Stimulated activated naive CD4-positive, alpha-beta T cell (primary cell): Measurements from ENCODE around the gene MEIS2.

Experiments used
- DNase-seq, 6 experiments: peaks; one replicate each; lab custom pipeline; 2025; lab: John Stamatoyannopoulos, UW

Gene MEIS2

GRCh38 chr15:37100109-37100965 lies at the start of gene MEIS2:
Gene MEIS2 (minus strand): TSS chr15:37100549. CDS start chr15:37099466, 1,083 bp downstream.
- peak in 2 of 6 experiments; percentile 26 to 36 for DNase-seq

DNA sequence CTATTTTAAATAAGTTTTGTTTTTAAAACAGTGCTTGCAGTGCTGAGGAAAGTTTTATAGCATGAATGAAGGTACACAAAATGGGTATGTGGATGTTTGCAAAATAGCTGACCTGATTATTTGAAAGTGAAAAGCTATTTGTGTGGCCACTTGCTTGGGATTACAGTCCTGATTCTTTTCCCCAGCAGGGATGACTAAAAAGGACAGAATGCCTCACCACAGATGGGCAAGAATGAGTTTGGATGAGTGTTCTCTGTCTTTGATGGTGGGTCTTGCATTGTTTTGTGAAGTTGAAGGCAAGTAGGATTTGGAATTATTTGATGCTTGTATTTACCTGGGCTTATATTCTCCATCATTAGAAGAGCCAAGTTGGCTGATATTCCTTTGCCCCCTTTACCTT lies 48.8 kb upstream of the MEIS2 start:
- DNase-seq: no peak

DNA sequence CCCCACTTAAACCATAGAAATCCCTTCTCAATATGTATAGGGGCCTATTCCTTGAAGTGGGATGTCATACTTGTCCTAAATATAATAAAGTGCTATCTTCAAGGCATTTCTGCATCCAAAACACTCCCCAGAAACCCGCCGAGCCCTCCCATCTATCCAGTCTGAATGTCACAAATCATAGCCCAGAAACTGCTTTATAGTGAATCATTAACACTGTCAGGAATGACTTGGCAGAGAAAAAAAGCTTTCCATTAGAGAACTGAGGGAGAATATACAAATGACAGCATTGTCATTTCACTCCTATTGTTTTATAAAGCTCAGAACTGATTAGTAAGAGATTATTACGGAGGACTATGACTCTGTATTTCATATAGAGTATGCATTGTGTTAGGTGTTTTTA lies 48.4 kb upstream of the MEIS2 start:
- DNase-seq: no peak

- no peak for DNase-seq
Observed at GRCh38 chr15:37143351-37143750, 43.0 kb upstream of the MEIS2 start.

DNA sequence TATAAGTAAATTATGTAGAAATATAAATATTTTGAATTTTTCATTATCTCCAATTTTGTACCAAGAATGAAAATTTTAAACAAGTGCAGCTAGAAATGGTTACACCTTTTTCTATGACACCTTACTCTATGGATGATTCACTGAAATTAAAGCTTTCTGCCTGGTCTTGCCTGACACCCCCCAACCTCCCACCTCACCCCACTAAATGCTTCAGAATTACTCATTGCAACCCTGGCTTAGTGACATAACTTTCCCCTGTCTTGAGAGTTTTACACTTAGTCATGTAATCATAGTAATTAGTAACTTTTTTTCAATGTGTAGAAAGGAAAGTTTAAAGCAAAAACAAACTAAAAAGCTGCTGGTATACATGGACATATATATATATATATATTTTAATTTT lies 42.0 kb upstream of the MEIS2 start:
- DNase-seq: no peak

DNA sequence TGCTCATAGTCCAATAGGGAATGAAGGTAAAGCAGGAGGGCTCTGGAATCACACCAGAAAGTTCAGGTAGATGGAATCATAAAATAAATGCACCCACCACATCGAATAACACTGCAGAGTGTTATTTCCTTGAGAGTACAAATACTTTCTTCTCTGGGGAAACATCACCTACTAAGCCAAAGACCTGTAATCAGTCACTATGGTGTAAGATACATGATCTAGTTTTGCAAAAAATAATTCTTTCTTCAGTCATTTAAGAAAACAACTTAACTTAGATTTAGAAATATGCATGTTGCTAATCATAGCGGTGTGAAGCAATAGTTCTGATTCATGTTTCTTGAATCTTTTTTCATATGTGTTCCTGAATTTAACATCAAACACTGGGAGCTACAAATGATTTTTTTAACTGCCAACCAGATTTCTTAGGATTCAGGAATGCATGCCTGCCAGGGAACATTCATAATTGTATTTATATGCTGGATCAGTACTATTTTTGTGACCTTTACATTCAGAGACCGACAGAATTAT lies 40.2 kb upstream of the MEIS2 start:
- no peak for DNase-seq

- no peak for DNase-seq
Observed at GRCh38 chr15:37138591-37139215, 38.4 kb upstream of the MEIS2 start.

DNA sequence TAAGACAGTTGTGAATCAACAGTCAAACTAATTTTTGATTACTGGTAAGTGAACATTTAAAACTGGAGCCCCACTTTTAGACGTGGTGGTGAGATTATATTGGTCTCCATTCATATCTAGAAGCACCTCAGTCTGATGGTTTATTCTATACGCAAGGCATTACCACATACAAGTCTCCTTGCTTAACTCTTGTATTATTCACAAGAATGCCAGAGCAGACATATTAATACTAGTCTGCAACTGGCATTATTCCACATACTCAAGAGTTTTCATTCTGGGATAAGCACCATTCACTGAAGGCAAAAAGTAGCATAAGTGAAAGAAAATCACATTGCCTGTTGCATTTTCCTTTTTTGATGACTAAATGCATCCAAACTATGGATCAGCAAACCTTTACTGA lies 36.9 kb upstream of the MEIS2 start:
- no peak for DNase-seq

- no peak for DNase-seq
Observed at GRCh38 chr15:37136666-37137065, 36.3 kb upstream of the MEIS2 start.

GRCh38 chr15:37135225-37135624 lies 34.9 kb upstream of the MEIS2 start:
- DNase-seq: no peak

GRCh38 chr15:37134699-37135131 lies 34.4 kb upstream of the MEIS2 start:
- no peak for DNase-seq

GRCh38 chr15:37134244-37134643 lies 33.9 kb upstream of the MEIS2 start:
- DNase-seq: no peak

GRCh38 chr15:37133602-37134001 lies 33.3 kb upstream of the MEIS2 start:
- DNase-seq: no peak

- DNase-seq: no peak
Observed at GRCh38 chr15:37132826-37133417, 32.6 kb upstream of the MEIS2 start.

- no peak for DNase-seq
Observed at GRCh38 chr15:37131621-37132020, 31.3 kb upstream of the MEIS2 start.

GRCh38 chr15:37130356-37130755 lies 30.0 kb upstream of the MEIS2 start:
- DNase-seq: no peak

DNA sequence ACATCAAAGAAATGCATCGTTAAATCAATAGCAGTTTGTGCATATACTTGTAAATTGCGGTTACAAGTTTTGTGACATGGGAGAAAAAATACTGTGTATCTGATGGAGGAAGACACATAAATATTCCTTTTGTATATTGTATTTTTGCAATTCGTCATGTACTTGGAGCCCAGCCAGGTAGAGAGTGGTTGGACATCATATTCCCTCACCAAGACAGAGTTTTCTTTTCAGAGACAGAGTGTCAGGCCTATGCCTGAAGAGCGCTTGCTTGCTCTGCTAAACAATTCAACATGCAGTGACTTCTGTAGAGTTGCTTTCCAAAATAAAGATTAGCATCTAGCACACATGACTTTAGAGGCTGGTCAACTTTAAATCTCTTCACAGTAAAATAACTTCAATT lies 24.8 kb upstream of the MEIS2 start:
- no peak for DNase-seq

GRCh38 chr15:37124331-37124730 lies 24.0 kb upstream of the MEIS2 start:
- no peak for DNase-seq

DNA sequence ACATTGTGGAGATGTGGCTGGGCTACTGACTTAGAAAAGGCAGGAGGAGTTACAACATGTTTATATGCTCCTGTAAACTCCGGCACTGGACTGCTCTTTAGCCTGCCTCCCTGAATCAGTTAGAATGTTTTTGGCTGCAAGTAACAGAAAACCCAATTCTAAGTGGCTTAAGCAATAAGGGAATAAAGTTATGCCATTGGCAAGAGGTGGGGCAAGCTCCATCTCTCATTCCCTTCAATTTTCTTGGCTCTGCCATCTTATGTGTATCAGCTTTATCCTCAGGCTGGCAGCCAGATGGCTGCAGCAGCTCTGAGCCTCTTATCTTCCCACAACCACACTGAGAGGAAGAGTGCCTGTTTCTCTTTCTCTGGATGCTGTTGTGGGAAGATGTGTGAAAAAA lies 22.4 kb upstream of the MEIS2 start:
- no peak for DNase-seq

GRCh38 chr15:37121492-37121891 lies 21.1 kb upstream of the MEIS2 start:
- DNase-seq: no peak

GRCh38 chr15:37117030-37117429 lies 16.7 kb upstream of the MEIS2 start:
- no peak for DNase-seq

- no peak for DNase-seq
Observed at GRCh38 chr15:37115538-37115937, 15.2 kb upstream of the MEIS2 start.
